AG10803 (cell line): ENCODE data around the gene NECAB2.
"Not testable (repeated sequence)": the region's sequence is repeated elsewhere in the genome, so short reads cannot be mapped to it uniquely, and the experiment has no call there.

Experiments used
- DNase-seq: peaks from one replicate; pipeline ENCODE4 v3.0.0; 2010; ENCODE audit warnings: low read depth
- H3K4me3 ChIP-seq: 2 replicates; pipeline ENCODE4 v1.5.1; 2011; ENCODE audit warnings: mild to moderate bottlenecking, low read length, control low read depth
- CTCF ChIP-seq: conservative IDR thresholded peaks from 2 replicates; pipeline ENCODE4 v1.5.1; 2011; ENCODE audit warnings: mild to moderate bottlenecking, low read length, control low read depth, inconsistent platforms

The NECAB2 gene

DNA sequence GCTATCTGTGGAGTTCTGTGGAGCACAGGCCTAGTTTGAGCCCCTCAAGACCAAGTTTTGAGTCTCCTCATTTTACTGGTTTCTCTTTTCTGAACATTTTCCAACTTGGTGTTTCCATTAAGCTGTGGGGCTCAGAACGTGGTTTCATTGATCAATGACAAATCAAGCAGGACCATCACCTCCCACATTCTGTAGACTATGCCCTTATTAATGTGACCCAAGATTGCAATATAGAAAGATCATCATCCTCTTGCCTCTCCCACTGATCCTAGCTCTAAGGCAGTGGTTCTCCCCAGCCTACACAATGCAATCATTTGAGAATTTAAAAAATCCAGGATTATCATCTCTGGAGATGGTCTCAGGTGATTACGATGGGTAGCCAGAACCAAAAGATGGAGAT, 30.8 kb upstream of the NECAB2 start:
- H3K4me3 ChIP-seq = no peak overlapping the region
- DNase-seq = no peak
- TF ChIP-seq CTCF = no peak

- no peak for TF ChIP-seq CTCF
- no peak overlapping the region for H3K4me3 ChIP-seq
- DNase-seq = no peak
Measured at GRCh38 chr16:83937922-83938885, 29.8 kb upstream of the NECAB2 start.

GRCh38 chr16:83939266-83939855, 28.7 kb upstream of the NECAB2 start:
- no peak for TF ChIP-seq CTCF
- DNase-seq = no peak
- H3K4me3 ChIP-seq = no peak overlapping the region

DNA sequence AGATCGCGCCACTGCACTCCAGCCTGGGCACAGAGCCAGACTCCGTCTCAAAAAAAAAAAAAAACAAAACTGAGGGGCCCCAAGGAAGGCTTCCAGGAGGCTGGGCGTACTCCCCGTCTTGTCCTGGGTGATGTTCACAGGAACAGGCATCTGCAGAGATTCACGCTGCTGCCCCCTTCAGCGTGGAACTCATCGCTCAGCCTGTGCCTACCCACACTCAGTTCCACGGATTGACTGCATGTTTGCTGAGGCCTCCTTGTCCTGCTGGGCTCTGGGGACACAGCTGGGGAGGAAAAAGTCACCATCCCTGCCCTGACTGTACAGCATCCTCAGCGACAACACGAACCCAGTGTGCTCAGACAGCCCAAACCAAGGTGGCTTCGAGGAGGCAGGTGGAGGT, 27.9 kb upstream of the NECAB2 start:
- TF ChIP-seq CTCF = no peak
- H3K4me3 ChIP-seq = no peak overlapping the region
- DNase-seq = no peak

GRCh38 chr16:83940630-83941378, 27.2 kb upstream of the NECAB2 start:
- no peak for DNase-seq
- H3K4me3 ChIP-seq = no peak overlapping the region
- TF ChIP-seq CTCF = no peak

DNA sequence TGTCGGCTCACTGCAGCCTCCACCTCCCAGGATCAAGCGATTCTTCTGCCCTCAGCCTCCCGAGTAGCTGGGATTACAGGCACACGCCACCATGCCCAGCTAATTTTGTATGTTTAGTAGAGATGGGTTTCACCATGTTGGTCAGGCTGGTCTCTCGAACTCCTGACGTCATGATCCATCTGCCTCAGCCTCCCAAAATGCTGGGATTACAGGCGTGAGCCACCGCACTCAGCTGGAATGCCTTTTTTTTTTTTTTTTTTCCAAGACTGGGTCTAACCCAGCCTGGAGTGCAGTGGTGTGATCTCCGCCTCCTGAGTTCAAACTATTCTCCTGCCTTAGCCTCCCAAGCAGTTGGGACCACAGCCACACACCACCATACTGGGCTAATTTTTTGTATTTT, 26.5 kb upstream of the NECAB2 start:
- not testable (repeated sequence) for DNase-seq, H3K4me3 ChIP-seq

- no peak for TF ChIP-seq CTCF
- no peak overlapping the region for H3K4me3 ChIP-seq
- DNase-seq = no peak
Measured at GRCh38 chr16:83942074-83942473, 26.0 kb upstream of the NECAB2 start.
